Measurements from ENCODE around the gene TCEAL7. TPM values are rescaled to one million over a fixed set of nuclear protein-coding genes. Genes with fewer than 3 reads are reported as not detected.

TCEAL7 gene
- total RNA-seq, 1 experiment from 2014 or later: not detected

- DNase-seq (ENCODE audit: low read depth, low spot score) (no peak), ATAC-seq (no peak)
- H3K27me3 ChIP-seq (ENCODE audit: control insufficient read depth, insufficient read depth, low read length): no peaks in the 10 kb centered on the region
- intact Hi-C loops (cut with micrococcal nuclease; ENCODE audit: unreplicated experiment): no loop called here
- BruUV-seq (replicated peaks): no TSS peak
- H3K4me1 ChIP-seq (ENCODE audit: control insufficient read depth, insufficient read depth, low read length): no peaks in the 10 kb centered on the region
- in situ Hi-C loops (cut with HindIII; ENCODE audit: low pct_unique_long_range_greater_than_20kb, low sequenced_read_pairs): no loop called here
- no peaks in the 10 kb centered on the region for H3K9me3 ChIP-seq (ENCODE audit: control insufficient read depth, insufficient read depth, low read depth, low read length)
- ChIA-PET POLR2A (no interaction called here), CTCF (no interaction called here)
- H3K4me3 ChIP-seq (ENCODE audit: low read depth in 2 of 2, low read length in 2 of 2): no peak overlapping the region
- no peak for TF ChIP-seq SIN3A (IDR thresholded peaks at IDR 0.05; ENCODE audit: borderline replicate concordance, insufficient read depth, low read depth, low read length)
- TF ChIP-seq POLR2AphosphoS5 (IDR thresholded peaks at IDR 0.05; ENCODE audit: low read depth, low read length): no peak
- TF ChIP-seq REST (IDR thresholded peaks at IDR 0.05; ENCODE audit: insufficient read depth in 1 of 2, low read depth in 2 of 2, low read length in 1 of 2): peak in 1 of 2 experiments; percentile 58; a peak in 2 of 4 replicates
- no peak for TF ChIP-seq CTCF (IDR thresholded peaks at IDR 0.05)
- TF ChIP-seq TCF7L2 (IDR thresholded peaks at IDR 0.05; ENCODE audit: low read depth, low read length): no peak
- no peaks in the 10 kb centered on the region for H3K36me3 ChIP-seq (ENCODE audit: control insufficient read depth, insufficient read depth, low read length)
- no peak overlapping the region for H3K27ac ChIP-seq (ENCODE audit: low read length)
These were observed 17.8 kb downstream of the TCEAL7 start for GRCh38 chrX:103347682-103348397.

- Histone ChIP-seq H3K27me3 (ENCODE audit: control insufficient read depth, insufficient read depth, low read length) (no peaks in the 10 kb centered on the region), H3K4me1 (ENCODE audit: control insufficient read depth, insufficient read depth, low read length) (peaks cover 2% of the 10 kb centered on the region; the same call in 1 of the 2 replicates), H3K9me3 (ENCODE audit: control insufficient read depth, insufficient read depth, low read depth, low read length) (no peaks in the 10 kb centered on the region), H3K27ac (ENCODE audit: low read length) (peak within 1 kb of the TSS; percentile 86), H3K4me3 (ENCODE audit: low read depth in 2 of 2, low read length in 2 of 2) (peak within 1 kb of the TSS; percentile 74 to 78), H3K36me3 (ENCODE audit: control insufficient read depth, insufficient read depth, low read length) (peaks cover 2% of the 10 kb centered on the region)
- BruUV-seq (replicated peaks): no TSS peak
- DNase-seq (ENCODE audit: low read depth, low spot score): no peak
- in situ Hi-C loops (cut with HindIII; ENCODE audit: low pct_unique_long_range_greater_than_20kb, low sequenced_read_pairs) (no loop called here), intact Hi-C loops (cut with micrococcal nuclease; ENCODE audit: unreplicated experiment) (no loop called here)
- TF ChIP-seq SIN3A (IDR thresholded peaks at IDR 0.05; ENCODE audit: borderline replicate concordance, insufficient read depth, low read depth, low read length): 0 out of 2 replicates have a peak, but pooled peaks have one; percentile 25
- TF ChIP-seq REST (IDR thresholded peaks at IDR 0.05; ENCODE audit: insufficient read depth in 1 of 2, low read depth in 2 of 2, low read length in 1 of 2): no peak
- peak; percentile 69; the same call in 1 of the 2 replicates for TF ChIP-seq POLR2AphosphoS5 (IDR thresholded peaks at IDR 0.05; ENCODE audit: low read depth, low read length)
- TF ChIP-seq TCF7L2 (IDR thresholded peaks at IDR 0.05; ENCODE audit: low read depth, low read length): no peak
- TF ChIP-seq CTCF (IDR thresholded peaks at IDR 0.05): no peak
- POLR2A ChIA-PET: interaction anchor here (0.5 to 0.6 kb wide), 2 partner anchors 21 to 40 kb away, joined by 5 to 10 read pairs; no protein-coding TSS in a partner anchor
- CTCF ChIA-PET: interaction anchor here (0.6 to 1.6 kb wide), 3 partner anchors 15 to 133 kb away, joined by 3 to 6 read pairs (median 4); no protein-coding TSS in a partner anchor
- ATAC-seq: peak; percentile 95
These were observed 26.2 kb downstream of the TCEAL7 start, which contains the start of gene TCEAL9 for GRCh38 chrX:103356130-103356798. TSS of gene TCEAL9 (plus strand) at chrX:103356506. CDS start at chrX:103357685, 1,179 bp downstream.
